H9 (cell line): ENCODE data around the gene ZFR2. TPM values are rescaled to one million over a fixed set of nuclear protein-coding genes. Genes with fewer than 3 reads are reported as not detected.
"Not testable (repeated sequence)": the region's sequence is repeated elsewhere in the genome, so short reads cannot be mapped to it uniquely, and the experiment has no call there.

Source experiments
- DNase-seq: peaks from one replicate; pipeline ENCODE4 v3.0.0-alpha.2; 2017
- H2AFZ ChIP-seq: one replicate; pipeline ENCODE4 v1.6.1; 2013; ENCODE audit warnings: mild to moderate bottlenecking, low read length, control low read depth, moderate library complexity
- H2AK5ac ChIP-seq: 2 replicates; pipeline ENCODE4 v1.6.1; 2013; ENCODE audit warnings: low read length, control low read depth, mixed read lengths; ENCODE audit not compliant: insufficient read length
- H2BK120ac ChIP-seq: one replicate; pipeline ENCODE4 v1.6.1; 2013; ENCODE audit warnings: low read depth, mild to moderate bottlenecking, low read length, control low read depth, inconsistent platforms; ENCODE audit not compliant: poor library complexity, severe bottlenecking
- H2BK12ac ChIP-seq: 2 replicates; pipeline ENCODE4 v1.6.1; 2013; ENCODE audit warnings: low read length, control low read depth, mixed read lengths, low read depth; ENCODE audit not compliant: insufficient read length
- H2BK15ac ChIP-seq: 2 replicates; pipeline ENCODE4 v1.6.1; 2013; ENCODE audit warnings: low read depth, low read length, control low read depth
- H2BK20ac ChIP-seq: one replicate; pipeline ENCODE4 v1.6.1; 2013; ENCODE audit warnings: low read depth, mild to moderate bottlenecking, low read length, control low read depth, inconsistent platforms; ENCODE audit not compliant: poor library complexity, severe bottlenecking
- H2BK5ac ChIP-seq: 2 replicates; pipeline ENCODE4 v1.6.1; 2013; ENCODE audit warnings: low read length, control low read depth, mixed read lengths; ENCODE audit not compliant: insufficient read length
- H3K14ac ChIP-seq: 2 replicates; pipeline ENCODE4 v1.6.1; 2013; ENCODE audit warnings: low read length, control low read depth; ENCODE audit not compliant: insufficient read depth
- H3K18ac ChIP-seq: 2 replicates; pipeline ENCODE4 v1.6.1; 2013; ENCODE audit warnings: low read depth, mild to moderate bottlenecking, mixed read lengths, low read length, control low read depth; ENCODE audit not compliant: insufficient read length
- H3K23ac ChIP-seq: 2 replicates; pipeline ENCODE4 v1.6.1; 2013; ENCODE audit warnings: low read length, control low read depth, mixed read lengths, low read depth; ENCODE audit not compliant: insufficient read length
- H3K23me2 ChIP-seq: 2 replicates; pipeline ENCODE4 v1.6.1; 2013; ENCODE audit warnings: low read depth, mild to moderate bottlenecking, mixed read lengths, low read length, control low read depth; ENCODE audit not compliant: insufficient read length, poor library complexity, severe bottlenecking
- H3K27ac ChIP-seq: 2 replicates; pipeline ENCODE4 v1.5.1; 2013; ENCODE audit warnings: low read length, control low read depth, mixed read lengths, low read depth; ENCODE audit not compliant: insufficient read length
- H3K27me3 ChIP-seq: 2 replicates; pipeline ENCODE4 v1.6.1; 2013; ENCODE audit warnings: low read length, control low read depth, inconsistent platforms; ENCODE audit not compliant: insufficient read depth
- H3K4ac ChIP-seq: 2 replicates; pipeline ENCODE4 v1.6.1; 2013; ENCODE audit warnings: low read depth, mild to moderate bottlenecking, control low read depth, inconsistent platforms, low read length, moderate library complexity
- H3K4me1 ChIP-seq: 2 replicates; pipeline ENCODE4 v1.6.1; 2013; ENCODE audit warnings: low read length, control low read depth, inconsistent platforms; ENCODE audit not compliant: insufficient read depth
- H3K4me2 ChIP-seq: 2 replicates; pipeline ENCODE4 v1.6.1; 2013; ENCODE audit warnings: low read length, control low read depth, mixed read lengths; ENCODE audit not compliant: insufficient read length, insufficient read depth
- H3K56ac ChIP-seq: 2 replicates; pipeline ENCODE4 v1.6.1; 2013; ENCODE audit warnings: low read depth, mild to moderate bottlenecking, mixed read lengths, low read length, control low read depth; ENCODE audit not compliant: insufficient read length
- H3K79me1 ChIP-seq: 2 replicates; pipeline ENCODE4 v1.6.1; 2013; ENCODE audit warnings: low read depth, mild to moderate bottlenecking, moderate library complexity, low read length, control low read depth, inconsistent platforms; ENCODE audit not compliant: insufficient read depth, poor library complexity, severe bottlenecking
- H3K79me2 ChIP-seq: 2 replicates; pipeline ENCODE4 v1.6.1; 2013; ENCODE audit warnings: low read length, control low read depth, inconsistent platforms; ENCODE audit not compliant: insufficient read depth
- H3K9ac ChIP-seq: 2 replicates; pipeline ENCODE4 v1.6.1; 2013; ENCODE audit warnings: low read length, control low read depth, mixed read lengths; ENCODE audit not compliant: insufficient read length; ENCODE audit errors: extremely low read depth
- H3K9me3 ChIP-seq: one replicate; pipeline ENCODE4 v1.6.1; 2013; ENCODE audit warnings: low read depth, low read length, inconsistent platforms; ENCODE audit not compliant: control insufficient read depth
- H3T11ph ChIP-seq: one replicate; pipeline ENCODE4 v1.6.1; 2013; ENCODE audit warnings: mild to moderate bottlenecking, low read length, control low read depth, inconsistent platforms
- H4K20me1 ChIP-seq: one replicate; pipeline ENCODE4 v1.6.1; 2013; ENCODE audit not compliant: control insufficient read depth, insufficient read length, insufficient read depth
- H4K5ac ChIP-seq: 2 replicates; pipeline ENCODE4 v1.6.1; 2013; ENCODE audit warnings: low read depth, mild to moderate bottlenecking, mixed read lengths, low read length, control low read depth; ENCODE audit not compliant: insufficient read length
- H4K8ac ChIP-seq: replicated peaks from 2 replicates; pipeline ENCODE4 v1.6.1; 2013; ENCODE audit warnings: low read length, control low read depth, mixed read lengths, low read depth; ENCODE audit not compliant: insufficient read length
- H4K91ac ChIP-seq: 2 replicates; pipeline ENCODE4 v1.6.1; 2013; ENCODE audit warnings: low read depth, mild to moderate bottlenecking, moderate library complexity, mixed read lengths, low read length, control low read depth; ENCODE audit not compliant: insufficient read length
- H3K27ac Mint-ChIP-seq, 3 experiments: 2 replicates in 2 of 3; 3 replicates in 1 of 3; pipeline ENCODE4 v1.8.0; 2020 to 2021; ENCODE audit warnings: mixed read lengths in 3 of 3, mild to moderate bottlenecking in 1 of 3, moderate library complexity in 1 of 3
- H3K27me3 Mint-ChIP-seq: 2 replicates; pipeline ENCODE4 v1.8.0; 2021; ENCODE audit warnings: low read depth, mild to moderate bottlenecking, moderate library complexity, mixed read lengths
- H3K36me3 Mint-ChIP-seq, 3 experiments: 2 replicates in 2 of 3; 3 replicates in 1 of 3; pipeline ENCODE4 v1.8.0; 2020 to 2021; ENCODE audit warnings: low read depth in 3 of 3, mixed read lengths in 3 of 3; ENCODE audit not compliant: insufficient read depth in 1 of 3
- H3K4me1 Mint-ChIP-seq, 2 experiments: 2 replicates each; pipeline ENCODE4 v1.8.0; 2020; ENCODE audit warnings: mixed read lengths in 2 of 2
- H3K4me3 Mint-ChIP-seq, 2 experiments: 2 replicates in 1 of 2; 3 replicates in 1 of 2; pipeline ENCODE4 v1.8.0; 2020 to 2021; ENCODE audit warnings: mild to moderate bottlenecking in 2 of 2, mixed read lengths in 2 of 2, moderate library complexity in 1 of 2
- H3K9me3 Mint-ChIP-seq, 2 experiments: 2 replicates in 1 of 2; 3 replicates in 1 of 2; pipeline ENCODE4 v1.8.0; 2020; ENCODE audit warnings: mild to moderate bottlenecking in 2 of 2, mixed read lengths in 2 of 2, moderate library complexity in 1 of 2
- CTCF ChIP-seq: fragments of 200-600 bp; sonication (generic); conservative IDR thresholded peaks from 3 replicates; pipeline ENCODE4 v1.8.0; 2021; ENCODE audit warnings: antibody characterized with exemption, mild to moderate bottlenecking
- WGBS: extraction: QIAGEN DNeasy Blood & Tissue Kit; methylation state at CpG from one replicate; pipeline ENCODE4 v1.1.7; 2013; ENCODE audit warnings: missing lambda C conversion rate, low lambda C conversion rate, mixed read lengths; ENCODE audit not compliant: insufficient read length; ENCODE audit errors: extremely low coverage; 5-methylcytosine and 5-hydroxymethylcytosine counted together
- total RNA-seq: library from RNA; stranded (reverse); gene quantifications from 2 replicates; pipeline ENCODE4 v1.2.1, GENCODE V29; 2021

The ZFR2 gene
- total RNA-seq, 1 experiment from 2014 or later = 18.3 TPM

GRCh38 chr19:3895788-3896187 is 26.9 kb upstream of the ZFR2 start:
- Histone ChIP-seq H4K8ac (no peak overlapping the region), H2AK5ac (no peak overlapping the region), H3K14ac (no peak overlapping the region), H4K20me1 (no peaks in the 10 kb centered on the region), H2BK12ac (no peak overlapping the region), H3K23ac (no peak overlapping the region), H3K79me1 (no peaks in the 10 kb centered on the region), H3K79me2 (no peaks in the 10 kb centered on the region), H3K4ac (no peak overlapping the region), H3K56ac (no peak overlapping the region), H3K4me1 (no peaks in the 10 kb centered on the region), H4K5ac (no peak overlapping the region), H3K18ac (no peak overlapping the region), H2AFZ (no peak overlapping the region), H3K9me3 (peaks cover 7% of the 10 kb centered on the region), H3K9ac (no peak overlapping the region), H3K23me2 (peaks cover 3% of the 10 kb centered on the region), H2BK5ac (no peak overlapping the region), H3T11ph (no peak overlapping the region), H3K27ac (no peak overlapping the region), H2BK20ac (no peak overlapping the region), H3K27me3 (no peaks in the 10 kb centered on the region), H2BK120ac (no peak overlapping the region), H3K4me2 (no peak overlapping the region), H2BK15ac (no peak overlapping the region), H4K91ac (no peak overlapping the region)
- Mint-ChIP-seq H3K27ac (no peak overlapping the region), H3K9me3 (peaks cover 5 to 9% of the 10 kb centered on the region in 2 experiments), H3K27me3 (no peaks in the 10 kb centered on the region), H3K4me3 (no peak overlapping the region), H3K4me1 (no peaks in the 10 kb centered on the region), H3K36me3 (peaks cover 13 to 30% (median 16%) of the 10 kb centered on the region in 3 experiments)
- WGBS = no CpG with 5 or more reads among the region's 5 CpGs
- DNase-seq = no peak
- no peak for TF ChIP-seq CTCF

GRCh38 chr19:3894959-3895358 is 26.1 kb upstream of the ZFR2 start:
- H3K14ac ChIP-seq, H2BK120ac ChIP-seq, DNase-seq, H3T11ph ChIP-seq, H3K4me1 Mint-ChIP-seq, H4K8ac ChIP-seq, H2AFZ ChIP-seq, H3K4me2 ChIP-seq, H3K56ac ChIP-seq, H3K27me3 ChIP-seq, H2AK5ac ChIP-seq, H3K4ac ChIP-seq, H3K4me1 ChIP-seq, H4K5ac ChIP-seq, H3K27me3 Mint-ChIP-seq, H3K27ac ChIP-seq, H3K9me3 Mint-ChIP-seq, H3K23ac ChIP-seq, H2BK15ac ChIP-seq, H3K18ac ChIP-seq, H3K4me3 Mint-ChIP-seq, H2BK5ac ChIP-seq, H3K23me2 ChIP-seq, H3K79me1 ChIP-seq, H3K79me2 ChIP-seq, H4K91ac ChIP-seq, H2BK12ac ChIP-seq, H2BK20ac ChIP-seq, H3K9ac ChIP-seq, H4K20me1 ChIP-seq, H3K9me3 ChIP-seq: not testable (repeated sequence)
- Mint-ChIP-seq H3K27ac (peak overlapping the region in 1 of 3 experiments; percentile 19; a peak in 1 of 7 replicates), H3K36me3 (peaks cover 13 to 25% (median 16%) of the 10 kb centered on the region in 3 experiments)
- WGBS = no CpG with 5 or more reads among the region's 5 CpGs
